H1 (cell line): Measurements from ENCODE around the gene PRC1. TPM values are rescaled to one million over a fixed set of nuclear protein-coding genes. Genes with fewer than 3 reads are reported as not detected.

ENCODE experiments used
- EZH2 ChIP-seq: fragments of 200-600 bp; sonication (generic); IDR thresholded peaks from 2 replicates; pipeline ENCODE4 v1.7.1; 2012; ENCODE audit warnings: low read depth, mild to moderate bottlenecking, moderate library complexity, low read length, inconsistent platforms; ENCODE audit not compliant: severe bottlenecking
- KDM4A ChIP-seq: IDR thresholded peaks from one replicate; pipeline ENCODE4 v1.7.1; 2012; ENCODE audit warnings: low read depth, mild to moderate bottlenecking, moderate library complexity, low read length, inconsistent platforms; ENCODE audit not compliant: severe bottlenecking
- POLR2AphosphoS5 ChIP-seq: IDR thresholded peaks from 2 replicates; pipeline ENCODE4 v1.6.1; 2011; ENCODE audit warnings: low read depth, low read length
- POU5F1 ChIP-seq: IDR thresholded peaks from 2 replicates; pipeline ENCODE4 v1.6.1; 2011; ENCODE audit warnings: low read depth, mild to moderate bottlenecking, low read length, moderate library complexity
- TAF1 ChIP-seq: IDR thresholded peaks from 2 replicates; pipeline ENCODE4 v1.6.1; 2011; ENCODE audit warnings: mild to moderate bottlenecking, low read depth, low read length
- TAF7 ChIP-seq: optimal IDR thresholded peaks from 2 replicates; pipeline ENCODE3; 2011; ENCODE audit warnings: low read depth, mild to moderate bottlenecking, inconsistent platforms, low read length, moderate library complexity, borderline replicate concordance
- polyA plus RNA-seq, 7 experiments: library from polyadenylated mRNA; depleted of rRNA in 3 of 7; stranded (reverse) in 5 of 7; unstranded in 2 of 7; fragments of >200 nt in 5 of 7; fragments of 200-250 nt in 2 of 7; gene quantifications; 1 replicate in 5 of 7; 2 replicates in 1 of 7; 4 replicates in 1 of 7; pipeline versions ENCODE4 v1.2.1 to v1.2.3, GENCODE V29; 2011 to 2013; ENCODE audit warnings: missing spikeins in 2 of 7, mixed read lengths in 2 of 7
- total RNA-seq: library from RNA; stranded (reverse); fragmentation: NEBNext Ultra II Directional; extraction: Animal tissue kit (Norgen Biotek cat#: 25700); gene quantifications from 2 replicates; pipeline ENCODE4 v1.2.1, GENCODE V29; 2021
- TF ChIP-seq, protein P1 (sequence below): fragments of 300-600 bp; sonication (generic); IDR thresholded peaks from 2 replicates; pipeline ENCODE4 v1.7.1; 2012; ENCODE audit warnings: low read length, moderate library complexity, mild to moderate bottlenecking, inconsistent platforms; ENCODE audit not compliant: insufficient replicate concordance
- TF ChIP-seq, protein P2 (sequence below): IDR thresholded peaks from 2 replicates; pipeline ENCODE4 v1.6.1; 2012; ENCODE audit warnings: inconsistent platforms

Gene PRC1
- total and polyA plus RNA-seq, 2 of the 8 experiments (the other 6 are each of a cell fraction or from before 2014, with no cell fraction given): 90.7 to 181 TPM

- TF ChIP-seq, protein P1, sequence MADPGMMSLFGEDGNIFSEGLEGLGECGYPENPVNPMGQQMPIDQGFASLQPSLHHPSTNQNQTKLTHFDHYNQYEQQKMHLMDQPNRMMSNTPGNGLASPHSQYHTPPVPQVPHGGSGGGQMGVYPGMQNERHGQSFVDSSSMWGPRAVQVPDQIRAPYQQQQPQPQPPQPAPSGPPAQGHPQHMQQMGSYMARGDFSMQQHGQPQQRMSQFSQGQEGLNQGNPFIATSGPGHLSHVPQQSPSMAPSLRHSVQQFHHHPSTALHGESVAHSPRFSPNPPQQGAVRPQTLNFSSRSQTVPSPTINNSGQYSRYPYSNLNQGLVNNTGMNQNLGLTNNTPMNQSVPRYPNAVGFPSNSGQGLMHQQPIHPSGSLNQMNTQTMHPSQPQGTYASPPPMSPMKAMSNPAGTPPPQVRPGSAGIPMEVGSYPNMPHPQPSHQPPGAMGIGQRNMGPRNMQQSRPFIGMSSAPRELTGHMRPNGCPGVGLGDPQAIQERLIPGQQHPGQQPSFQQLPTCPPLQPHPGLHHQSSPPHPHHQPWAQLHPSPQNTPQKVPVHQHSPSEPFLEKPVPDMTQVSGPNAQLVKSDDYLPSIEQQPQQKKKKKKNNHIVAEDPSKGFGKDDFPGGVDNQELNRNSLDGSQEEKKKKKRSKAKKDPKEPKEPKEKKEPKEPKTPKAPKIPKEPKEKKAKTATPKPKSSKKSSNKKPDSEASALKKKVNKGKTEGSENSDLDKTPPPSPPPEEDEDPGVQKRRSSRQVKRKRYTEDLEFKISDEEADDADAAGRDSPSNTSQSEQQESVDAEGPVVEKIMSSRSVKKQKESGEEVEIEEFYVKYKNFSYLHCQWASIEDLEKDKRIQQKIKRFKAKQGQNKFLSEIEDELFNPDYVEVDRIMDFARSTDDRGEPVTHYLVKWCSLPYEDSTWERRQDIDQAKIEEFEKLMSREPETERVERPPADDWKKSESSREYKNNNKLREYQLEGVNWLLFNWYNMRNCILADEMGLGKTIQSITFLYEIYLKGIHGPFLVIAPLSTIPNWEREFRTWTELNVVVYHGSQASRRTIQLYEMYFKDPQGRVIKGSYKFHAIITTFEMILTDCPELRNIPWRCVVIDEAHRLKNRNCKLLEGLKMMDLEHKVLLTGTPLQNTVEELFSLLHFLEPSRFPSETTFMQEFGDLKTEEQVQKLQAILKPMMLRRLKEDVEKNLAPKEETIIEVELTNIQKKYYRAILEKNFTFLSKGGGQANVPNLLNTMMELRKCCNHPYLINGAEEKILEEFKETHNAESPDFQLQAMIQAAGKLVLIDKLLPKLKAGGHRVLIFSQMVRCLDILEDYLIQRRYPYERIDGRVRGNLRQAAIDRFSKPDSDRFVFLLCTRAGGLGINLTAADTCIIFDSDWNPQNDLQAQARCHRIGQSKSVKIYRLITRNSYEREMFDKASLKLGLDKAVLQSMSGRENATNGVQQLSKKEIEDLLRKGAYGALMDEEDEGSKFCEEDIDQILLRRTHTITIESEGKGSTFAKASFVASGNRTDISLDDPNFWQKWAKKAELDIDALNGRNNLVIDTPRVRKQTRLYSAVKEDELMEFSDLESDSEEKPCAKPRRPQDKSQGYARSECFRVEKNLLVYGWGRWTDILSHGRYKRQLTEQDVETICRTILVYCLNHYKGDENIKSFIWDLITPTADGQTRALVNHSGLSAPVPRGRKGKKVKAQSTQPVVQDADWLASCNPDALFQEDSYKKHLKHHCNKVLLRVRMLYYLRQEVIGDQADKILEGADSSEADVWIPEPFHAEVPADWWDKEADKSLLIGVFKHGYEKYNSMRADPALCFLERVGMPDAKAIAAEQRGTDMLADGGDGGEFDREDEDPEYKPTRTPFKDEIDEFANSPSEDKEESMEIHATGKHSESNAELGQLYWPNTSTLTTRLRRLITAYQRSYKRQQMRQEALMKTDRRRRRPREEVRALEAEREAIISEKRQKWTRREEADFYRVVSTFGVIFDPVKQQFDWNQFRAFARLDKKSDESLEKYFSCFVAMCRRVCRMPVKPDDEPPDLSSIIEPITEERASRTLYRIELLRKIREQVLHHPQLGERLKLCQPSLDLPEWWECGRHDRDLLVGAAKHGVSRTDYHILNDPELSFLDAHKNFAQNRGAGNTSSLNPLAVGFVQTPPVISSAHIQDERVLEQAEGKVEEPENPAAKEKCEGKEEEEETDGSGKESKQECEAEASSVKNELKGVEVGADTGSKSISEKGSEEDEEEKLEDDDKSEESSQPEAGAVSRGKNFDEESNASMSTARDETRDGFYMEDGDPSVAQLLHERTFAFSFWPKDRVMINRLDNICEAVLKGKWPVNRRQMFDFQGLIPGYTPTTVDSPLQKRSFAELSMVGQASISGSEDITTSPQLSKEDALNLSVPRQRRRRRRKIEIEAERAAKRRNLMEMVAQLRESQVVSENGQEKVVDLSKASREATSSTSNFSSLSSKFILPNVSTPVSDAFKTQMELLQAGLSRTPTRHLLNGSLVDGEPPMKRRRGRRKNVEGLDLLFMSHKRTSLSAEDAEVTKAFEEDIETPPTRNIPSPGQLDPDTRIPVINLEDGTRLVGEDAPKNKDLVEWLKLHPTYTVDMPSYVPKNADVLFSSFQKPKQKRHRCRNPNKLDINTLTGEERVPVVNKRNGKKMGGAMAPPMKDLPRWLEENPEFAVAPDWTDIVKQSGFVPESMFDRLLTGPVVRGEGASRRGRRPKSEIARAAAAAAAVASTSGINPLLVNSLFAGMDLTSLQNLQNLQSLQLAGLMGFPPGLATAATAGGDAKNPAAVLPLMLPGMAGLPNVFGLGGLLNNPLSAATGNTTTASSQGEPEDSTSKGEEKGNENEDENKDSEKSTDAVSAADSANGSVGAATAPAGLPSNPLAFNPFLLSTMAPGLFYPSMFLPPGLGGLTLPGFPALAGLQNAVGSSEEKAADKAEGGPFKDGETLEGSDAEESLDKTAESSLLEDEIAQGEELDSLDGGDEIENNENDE: no peak
- TF ChIP-seq KDM4A (peak; percentile 67), TAF7 (peak; percentile 24), EZH2 (no peak), TAF1 (peak; percentile 78), POLR2AphosphoS5 (peak; percentile 85), POU5F1 (no peak)
- TF ChIP-seq, protein P2, sequence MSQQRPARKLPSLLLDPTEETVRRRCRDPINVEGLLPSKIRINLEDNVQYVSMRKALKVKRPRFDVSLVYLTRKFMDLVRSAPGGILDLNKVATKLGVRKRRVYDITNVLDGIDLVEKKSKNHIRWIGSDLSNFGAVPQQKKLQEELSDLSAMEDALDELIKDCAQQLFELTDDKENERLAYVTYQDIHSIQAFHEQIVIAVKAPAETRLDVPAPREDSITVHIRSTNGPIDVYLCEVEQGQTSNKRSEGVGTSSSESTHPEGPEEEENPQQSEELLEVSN: peak; percentile 87
Observed at GRCh38 chr15:90954712-90955623, 39.4 kb downstream of the PRC1 start, which contains the start of gene RCCD1 (continued).
